ENCODE data around the gene ISYNA1. TPM values are rescaled to one million over a fixed set of nuclear protein-coding genes. Genes with fewer than 3 reads are reported as not detected.

ISYNA1 gene
- total RNA-seq, 2 experiments from 2014 or later, result 48.6 to 54.9 TPM

- ATAC-seq (peak; percentile 12), DNase-seq (peak; percentile 61)
- POLR2A ChIA-PET, result interaction anchor here (0.6 to 8.7 kb wide), 6 partner anchors 8 to 137 kb away, joined by 3 to 81 read pairs (median 8); partner anchors contain the start of gene JUND
- Mint-ChIP-seq H3K9me3 (no peaks in the 10 kb centered on the region), H3K4me3 (peak overlapping the region; percentile 86), H3K36me3 (ENCODE audit: low read depth) (peaks cover 4% of the 10 kb centered on the region), H3K4me1 (ENCODE audit: low read depth) (peaks cover 65% of the 10 kb centered on the region), H3K27ac (peak overlapping the region; percentile 87), H3K27me3 (peaks cover 13% of the 10 kb centered on the region)
- intact Hi-C loops (cut with micrococcal nuclease), result no loop called here
- CTCF ChIA-PET, result interaction anchor here (0.8 to 11.2 kb wide), 6 partner anchors 12 to 226 kb away, joined by 3 to 181 read pairs (median 3); partner anchors contain the start of genes GDF15 and JUND
- no peak for TF ChIP-seq CTCF (IDR thresholded peaks at IDR 0.05)
Observed at GRCh38 chr19:18417250-18418028, 20.5 kb downstream of the ISYNA1 start.

DNA sequence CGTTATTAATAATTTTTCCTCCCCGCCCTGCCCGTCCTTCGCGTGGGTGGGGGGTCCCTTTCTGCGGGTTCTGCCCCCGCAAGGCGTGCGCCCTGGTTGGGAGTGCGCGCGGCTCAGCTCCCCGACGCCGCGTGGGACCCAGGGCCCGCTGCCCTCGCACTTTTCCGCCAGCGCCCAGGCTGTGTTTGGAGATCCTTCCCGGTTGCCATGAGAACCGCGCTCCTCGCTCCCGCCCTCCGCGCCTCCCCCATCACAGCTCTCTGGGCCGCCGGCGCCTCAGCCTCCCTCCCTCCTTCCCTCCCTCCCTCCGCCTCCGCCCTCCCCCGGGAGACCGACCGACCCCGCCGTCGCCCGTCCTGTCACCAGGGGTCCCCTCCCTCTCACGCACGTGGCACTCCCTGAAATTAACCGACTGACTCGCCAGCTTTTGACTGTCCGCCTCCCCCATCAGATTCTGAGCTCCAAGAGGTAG lies 21.1 kb downstream of the ISYNA1 start:
- DNase-seq (peak; percentile 82), ATAC-seq (peak; percentile 21)
- no peak for TF ChIP-seq CTCF (IDR thresholded peaks at IDR 0.05)
- CTCF ChIA-PET, result interaction anchor here (0.8 to 11.2 kb wide), 5 partner anchors 28 to 225 kb away, joined by 3 to 181 read pairs (median 3); partner anchors contain the start of genes GDF15 and JUND
- peak overlapping the region; percentile 87 for H3K27ac Mint-ChIP-seq
- POLR2A ChIA-PET, result interaction anchor here (0.6 to 8.7 kb wide), 6 partner anchors 9 to 172 kb away, joined by 3 to 81 read pairs (median 6); no protein-coding TSS in a partner anchor
- H3K9me3 Mint-ChIP-seq, result no peaks in the 10 kb centered on the region
- peaks cover 4% of the 10 kb centered on the region for H3K36me3 Mint-ChIP-seq (ENCODE audit: low read depth)
- peak overlapping the region; percentile 74 for H3K4me3 Mint-ChIP-seq
- intact Hi-C loops (cut with micrococcal nuclease), result no loop called here
- peaks cover 59% of the 10 kb centered on the region for H3K4me1 Mint-ChIP-seq (ENCODE audit: low read depth)
- H3K27me3 Mint-ChIP-seq, result peaks cover 14% of the 10 kb centered on the region

DNA sequence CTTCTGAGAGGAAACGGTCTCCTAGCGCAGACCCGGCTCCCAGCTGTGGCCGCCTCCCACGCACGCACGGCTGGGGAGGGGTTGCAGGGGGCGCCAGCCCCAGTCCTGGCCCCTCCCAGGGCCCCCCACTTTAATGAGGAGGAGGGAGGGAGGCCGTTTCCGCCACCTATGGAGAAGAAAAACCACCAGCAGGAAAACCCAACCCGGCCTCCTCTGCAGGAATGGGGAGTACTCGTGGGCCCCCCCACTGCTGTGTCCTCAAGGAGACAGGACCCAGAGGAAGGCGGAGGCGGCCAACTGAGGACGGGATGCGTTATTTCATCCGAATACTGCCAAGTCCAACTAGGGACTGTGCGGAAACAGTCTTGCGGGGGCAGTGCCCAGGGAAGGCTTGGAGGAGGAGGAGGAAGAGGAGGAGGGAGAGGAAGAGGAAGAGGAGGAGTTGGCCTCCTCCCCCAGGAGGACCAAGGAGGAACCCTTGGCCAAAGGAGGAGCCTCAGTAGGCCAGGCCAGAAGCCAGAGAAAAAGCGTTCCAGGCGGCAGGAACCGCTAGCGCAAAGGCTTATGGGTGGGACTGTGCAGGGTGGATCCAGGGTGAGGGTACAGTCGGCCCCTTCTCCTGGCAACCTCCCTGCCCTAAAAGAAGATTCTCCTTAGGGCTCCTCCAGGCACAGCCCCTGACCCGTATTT lies 22.6 kb downstream of the ISYNA1 start:
- no peak for ATAC-seq
- Mint-ChIP-seq H3K36me3 (ENCODE audit: low read depth) (peaks cover 2% of the 10 kb centered on the region), H3K27ac (peak overlapping the region; percentile 50), H3K27me3 (peaks cover 18% of the 10 kb centered on the region), H3K9me3 (no peaks in the 10 kb centered on the region), H3K4me1 (ENCODE audit: low read depth) (peaks cover 52% of the 10 kb centered on the region), H3K4me3 (peak overlapping the region; percentile 74)
- DNase-seq, result peak; percentile 25
- ChIA-PET POLR2A (interaction anchor here (0.6 to 1.8 kb wide), 7 partner anchors 22 to 137 kb away, joined by 3 to 9 read pairs (median 4); no protein-coding TSS in a partner anchor), CTCF (interaction anchor here (1.1 to 11.2 kb wide), 5 partner anchors 14 to 136 kb away, joined by 4 to 181 read pairs (median 7); partner anchors contain the start of genes GDF15 and JUND)
- intact Hi-C loops (cut with micrococcal nuclease), result no loop called here
- TF ChIP-seq CTCF (IDR thresholded peaks at IDR 0.05), result no peak

DNA sequence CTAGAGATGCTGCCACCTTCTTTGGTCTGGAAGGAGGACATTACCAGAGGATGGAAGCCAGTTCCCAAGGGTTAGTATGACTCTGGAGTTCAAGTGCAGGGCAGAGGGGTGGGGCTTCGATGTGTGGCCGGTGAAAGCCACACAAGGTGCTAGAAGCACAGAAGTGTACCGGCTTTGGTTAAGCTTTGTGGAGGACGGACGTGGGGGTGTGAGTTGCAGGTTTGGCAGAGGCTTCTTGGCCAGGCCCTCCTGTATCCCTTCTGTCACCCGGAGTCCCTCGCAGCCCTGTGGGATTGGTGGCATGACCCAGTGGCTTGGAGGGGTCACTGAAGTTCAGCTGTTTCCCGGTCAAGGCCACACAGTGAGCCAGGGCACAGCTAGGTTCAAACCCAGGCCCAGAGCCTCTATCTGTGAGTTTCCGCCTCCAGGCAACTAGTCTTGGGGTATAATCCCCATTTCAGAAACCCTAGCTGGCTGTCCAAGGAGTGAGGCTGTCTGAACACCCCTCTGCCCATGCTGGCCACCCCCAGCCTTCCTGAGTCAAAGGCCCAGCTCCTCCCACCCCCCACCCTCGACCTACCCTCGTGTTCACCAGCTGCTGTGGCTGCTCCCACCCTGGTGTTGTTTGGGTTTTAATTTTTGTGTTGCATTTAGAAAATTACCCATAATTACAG lies 23.3 kb downstream of the ISYNA1 start:
- H3K27ac Mint-ChIP-seq, result peak overlapping the region; percentile 42
- H3K27me3 Mint-ChIP-seq, result peaks cover 18% of the 10 kb centered on the region
- H3K4me1 Mint-ChIP-seq (ENCODE audit: low read depth), result peaks cover 50% of the 10 kb centered on the region
- no peaks in the 10 kb centered on the region for H3K9me3 Mint-ChIP-seq
- DNase-seq (peak; percentile 61), ATAC-seq (no peak)
- intact Hi-C loops (cut with micrococcal nuclease), result loop anchor here (5.0 kb wide), 1 partner anchor 67 kb away; no protein-coding TSS in a partner anchor
- H3K4me3 Mint-ChIP-seq, result no peak overlapping the region
- CTCF ChIA-PET, result interaction anchor here (1.0 to 11.2 kb wide), 6 partner anchors 14 to 135 kb away, joined by 4 to 181 read pairs (median 6); partner anchors contain the start of genes GDF15 and JUND
- TF ChIP-seq CTCF (IDR thresholded peaks at IDR 0.05), result no peak
- H3K36me3 Mint-ChIP-seq (ENCODE audit: low read depth), result no peaks in the 10 kb centered on the region
- POLR2A ChIA-PET, result interaction anchor here (1.0 to 1.7 kb wide), 3 partner anchors 21 to 93 kb away, joined by 3 to 5 read pairs (median 4); no protein-coding TSS in a partner anchor
